Activated CD4-positive, alpha-beta T cell treated with anti-CD3 and anti-CD28 coated beads for 48 hours (primary cell): Measurements from ENCODE around the gene TSSK2.
A peak's percentile ranks its signal among the peaks of the same experiment; 100 is the strongest.
"Not testable (repeated sequence)": the region's sequence is repeated elsewhere in the genome, so short reads cannot be mapped to it uniquely, and the experiment has no call there.

Experiments used
- DNase-seq: peaks from one replicate; pipeline ENCODE4 v3.0.0-alpha.2; 2020

TSSK2 gene

GRCh38 chr22:19130959-19131684, at the start of gene TSSK2:
Gene TSSK2 (plus strand): TSS chr22:19131308. CDS start chr22:19131400, 92 bp downstream.
- no peak for DNase-seq

DNA sequence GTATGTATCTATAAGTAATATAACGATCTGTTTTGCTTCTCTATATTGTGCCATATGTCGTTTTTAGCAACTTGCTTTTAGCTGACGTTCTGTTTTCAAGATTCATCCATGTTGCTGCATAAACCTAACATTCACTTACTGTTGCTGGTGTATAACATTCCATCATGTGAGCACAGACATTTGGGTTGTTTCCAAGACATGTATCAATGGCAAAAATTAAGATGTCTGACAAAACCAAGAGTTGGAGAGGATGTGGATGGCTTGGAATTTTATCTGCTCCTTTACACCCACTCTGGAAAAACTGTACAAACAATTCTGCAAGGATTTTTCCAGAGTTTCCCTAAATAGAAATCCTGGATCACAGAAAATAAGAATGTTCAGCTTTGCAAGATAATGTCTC, 49.8 kb upstream of the TSSK2 start:
- no peak for DNase-seq

- DNase-seq: no peak
These were observed 49.0 kb upstream of the TSSK2 start for GRCh38 chr22:19082101-19082500.

GRCh38 chr22:19082793-19083192, 48.3 kb upstream of the TSSK2 start:
- DNase-seq: no peak

DNA sequence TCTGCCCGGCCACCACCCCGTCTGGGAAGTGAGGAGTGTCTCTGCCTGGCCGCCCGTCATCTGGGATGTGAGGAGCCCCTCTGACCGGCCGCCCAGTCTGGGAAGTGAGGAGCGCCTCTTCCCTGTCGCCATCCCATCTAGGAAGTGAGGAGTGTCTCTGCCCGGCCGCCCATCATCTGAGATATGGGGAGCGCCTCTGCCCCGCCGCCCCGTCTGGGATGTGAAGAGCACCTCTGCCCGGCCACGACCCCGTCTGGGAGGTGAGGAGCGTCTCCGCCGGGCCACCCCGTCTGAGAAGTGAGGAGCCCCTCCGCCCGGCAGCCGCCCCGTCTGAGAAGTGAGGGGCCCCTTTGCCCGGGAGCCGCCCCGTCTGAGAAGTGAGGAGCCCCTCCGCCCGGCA, 47.0 kb upstream of the TSSK2 start:
- not testable (repeated sequence) for DNase-seq

DNA sequence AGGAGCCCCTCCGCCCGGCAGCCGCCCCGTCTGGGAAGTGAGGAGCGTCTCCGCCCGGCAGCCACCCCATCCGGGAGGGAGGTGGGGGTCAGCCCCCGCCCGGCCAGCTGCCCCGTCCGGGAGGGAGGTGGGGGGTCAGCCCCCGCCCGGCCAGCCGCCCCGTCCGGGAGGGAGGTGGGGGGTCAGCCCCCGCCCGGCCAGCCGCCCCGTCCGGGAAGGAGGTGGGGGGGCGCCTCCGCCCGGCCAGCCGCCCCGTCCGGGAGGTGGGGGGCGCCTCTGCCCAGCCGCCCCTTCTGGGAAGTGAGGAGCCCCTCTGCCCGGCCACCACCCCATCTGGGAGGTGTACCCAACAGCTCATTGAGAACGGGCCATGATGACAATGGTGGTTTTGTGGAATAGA, 46.5 kb upstream of the TSSK2 start:
- DNase-seq: not testable (repeated sequence)

- no peak for DNase-seq
These were observed 45.8 kb upstream of the TSSK2 start for GRCh38 chr22:19085233-19085718.

GRCh38 chr22:19086417-19086816, 44.7 kb upstream of the TSSK2 start:
- DNase-seq: no peak

DNA sequence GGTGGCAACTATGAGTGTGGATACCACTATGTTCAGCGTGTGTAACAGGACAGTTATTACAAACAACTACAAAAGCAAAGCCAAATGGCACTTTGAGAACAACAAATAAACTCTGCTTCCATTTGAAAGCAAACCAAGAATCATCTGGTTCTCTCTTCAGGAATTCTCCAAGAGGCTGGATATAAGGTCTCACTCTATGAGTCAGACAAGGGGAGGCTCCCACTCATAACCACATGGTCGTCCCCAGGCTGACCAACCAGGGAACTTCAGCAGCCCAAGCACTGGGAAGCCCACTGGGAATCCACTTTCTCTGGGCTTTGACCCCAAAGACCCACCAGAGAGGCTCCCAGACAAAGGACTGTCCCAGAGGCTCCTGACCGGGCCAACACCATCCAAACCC, 44.2 kb upstream of the TSSK2 start:
- DNase-seq: no peak

- no peak for DNase-seq
These were observed 42.1 kb upstream of the TSSK2 start for GRCh38 chr22:19088866-19089595.

- DNase-seq: no peak
These were observed 40.9 kb upstream of the TSSK2 start for GRCh38 chr22:19090183-19090582.

- no peak for DNase-seq
These were observed 40.5 kb upstream of the TSSK2 start for GRCh38 chr22:19090586-19091127.

DNA sequence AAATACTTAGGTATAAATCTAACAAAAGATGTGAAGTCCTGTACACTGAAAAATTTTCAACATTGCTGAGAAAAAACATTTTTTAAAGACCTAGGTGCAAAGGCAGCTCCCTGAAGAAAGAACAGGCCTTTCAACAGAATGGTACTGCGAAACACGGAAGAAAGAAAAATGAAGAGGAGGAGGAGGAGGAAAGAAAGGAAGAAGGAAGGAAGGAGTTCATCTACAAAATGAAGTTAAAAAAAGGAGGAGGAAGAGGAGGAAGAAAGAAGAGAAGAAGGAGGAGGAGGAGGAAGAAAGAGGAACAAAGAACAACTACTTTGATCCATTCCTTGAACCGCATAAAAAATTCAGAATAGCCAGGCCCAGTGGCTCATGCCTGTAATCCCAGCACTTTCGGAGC, 38.4 kb upstream of the TSSK2 start:
- no peak for DNase-seq

GRCh38 chr22:19094393-19094997, 36.6 kb upstream of the TSSK2 start:
- DNase-seq: no peak

DNA sequence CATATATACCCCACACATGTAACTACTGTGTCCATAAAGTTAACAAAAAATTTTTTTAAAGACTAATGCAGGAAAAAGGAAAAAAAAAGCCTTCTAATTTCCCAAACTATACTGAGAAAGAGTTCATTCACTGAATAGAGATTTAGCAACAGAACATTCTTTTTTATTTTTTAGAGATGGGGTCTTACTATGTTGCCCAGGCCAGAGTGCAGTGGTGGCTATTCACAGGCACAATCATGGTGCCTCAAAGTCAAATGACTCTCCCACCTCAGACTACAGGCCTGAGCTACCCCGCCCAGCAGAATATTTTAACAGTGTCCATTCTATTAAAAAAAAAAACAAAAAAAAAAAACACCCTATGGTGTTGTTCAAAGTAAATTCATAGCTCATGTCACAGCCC, 34.6 kb upstream of the TSSK2 start:
- DNase-seq: no peak

DNA sequence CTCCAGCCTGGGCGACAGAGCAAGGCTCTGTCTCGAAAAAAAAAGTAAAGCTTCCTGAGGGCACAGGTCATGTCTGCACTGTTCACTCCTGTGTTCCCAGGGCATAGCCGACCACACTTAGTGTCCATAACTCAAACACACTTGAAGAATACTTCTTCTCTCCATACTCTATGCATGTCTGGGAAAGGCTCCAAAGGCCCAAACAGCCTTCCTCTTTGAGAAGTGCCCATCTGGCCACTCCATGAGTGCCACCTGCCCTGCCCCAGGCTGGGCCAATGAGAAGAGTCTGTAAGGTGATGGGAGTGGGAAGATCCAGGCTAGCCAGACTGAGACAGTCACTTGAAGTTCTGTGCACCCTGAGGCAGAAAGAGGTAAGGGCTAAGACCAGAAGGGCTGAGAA, 33.6 kb upstream of the TSSK2 start:
- DNase-seq: no peak

DNA sequence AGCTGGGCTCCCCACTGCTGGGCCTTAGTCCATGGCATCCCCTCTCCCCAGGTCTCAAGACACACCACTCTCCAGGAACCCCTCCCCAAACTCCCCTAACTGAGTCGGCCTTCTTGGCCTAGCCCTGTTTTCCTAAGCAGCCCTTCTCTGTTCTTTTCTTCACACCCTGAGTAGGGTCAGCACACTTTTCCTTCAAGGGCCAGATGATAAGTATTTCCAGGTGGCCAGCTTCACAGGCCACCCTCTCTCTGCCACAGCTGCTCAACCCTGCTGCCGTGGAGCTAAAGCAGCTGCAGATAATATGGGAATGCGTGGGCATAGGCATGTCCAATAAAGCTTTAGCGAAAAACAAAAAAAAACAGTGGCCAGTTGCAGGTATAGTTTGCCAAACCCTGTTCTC, 33.0 kb upstream of the TSSK2 start:
- DNase-seq: no peak

- no peak for DNase-seq
These were observed 27.0 kb upstream of the TSSK2 start for GRCh38 chr22:19103880-19104821.

DNA sequence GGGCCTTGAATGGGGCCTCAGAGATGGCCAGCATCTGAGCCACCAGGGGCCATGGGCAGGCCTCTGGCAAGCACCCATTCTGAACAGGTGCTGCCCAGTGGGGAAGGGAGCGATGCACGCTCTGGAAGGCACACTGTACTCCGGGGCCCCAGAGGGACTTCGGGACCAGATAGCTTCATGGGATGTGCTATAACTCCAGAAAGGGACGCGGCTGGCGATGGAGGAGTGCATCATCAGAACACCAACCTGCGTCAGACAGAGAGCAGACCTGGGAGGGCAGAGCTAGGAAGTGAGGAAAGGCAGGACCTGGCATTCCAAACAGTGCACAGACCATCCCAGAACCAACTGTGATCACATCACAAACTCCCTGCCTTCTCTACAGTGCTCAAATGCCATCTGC, 25.7 kb upstream of the TSSK2 start:
- no peak for DNase-seq

DNA sequence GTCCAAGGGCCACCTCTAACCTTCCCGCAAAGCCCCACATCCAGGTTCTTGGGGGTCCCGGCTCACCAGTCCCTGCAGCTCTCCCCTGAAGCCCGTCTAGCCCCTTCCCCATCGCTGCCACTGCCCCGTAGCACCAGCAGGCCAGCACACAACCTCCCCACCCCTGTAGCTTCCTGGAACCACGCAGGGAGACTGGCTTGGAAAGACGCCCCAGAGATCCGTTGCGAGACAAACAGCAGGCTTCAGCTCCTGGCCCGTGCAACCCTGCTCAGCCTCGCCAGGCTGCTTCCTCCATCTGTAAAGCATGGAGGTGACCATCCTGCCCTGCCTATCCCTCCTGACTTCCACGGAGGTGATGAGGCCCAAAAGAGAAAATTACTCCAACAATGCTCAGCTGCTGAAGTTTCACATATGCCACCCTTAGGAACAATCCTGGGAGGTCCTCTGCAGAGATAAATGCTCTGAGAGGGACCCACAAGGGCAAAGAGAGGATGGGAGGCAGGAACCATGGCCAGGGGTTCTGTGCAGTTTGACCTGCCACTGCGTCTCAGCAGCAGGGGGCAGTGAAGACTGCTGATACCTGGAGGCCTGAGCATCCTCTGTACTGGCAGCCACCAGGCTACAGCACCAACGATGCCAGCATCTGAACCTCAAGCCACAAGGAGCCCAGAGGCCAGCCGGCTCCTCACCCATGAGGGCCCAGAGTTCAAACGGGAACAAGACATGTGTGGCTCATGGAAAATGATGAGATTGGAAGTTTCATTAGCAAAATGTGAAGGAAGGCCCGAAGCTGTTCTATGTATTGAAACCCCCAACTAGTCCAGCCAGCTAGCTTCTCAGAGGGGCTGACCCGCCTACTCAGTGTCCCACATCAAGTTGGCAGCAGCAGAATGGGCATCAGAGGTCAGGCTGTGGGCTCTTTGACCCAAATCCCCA, 25.0 kb upstream of the TSSK2 start:
- DNase-seq: peak; percentile 54
